Measurements from ENCODE around the gene SPAG16.

DNA sequence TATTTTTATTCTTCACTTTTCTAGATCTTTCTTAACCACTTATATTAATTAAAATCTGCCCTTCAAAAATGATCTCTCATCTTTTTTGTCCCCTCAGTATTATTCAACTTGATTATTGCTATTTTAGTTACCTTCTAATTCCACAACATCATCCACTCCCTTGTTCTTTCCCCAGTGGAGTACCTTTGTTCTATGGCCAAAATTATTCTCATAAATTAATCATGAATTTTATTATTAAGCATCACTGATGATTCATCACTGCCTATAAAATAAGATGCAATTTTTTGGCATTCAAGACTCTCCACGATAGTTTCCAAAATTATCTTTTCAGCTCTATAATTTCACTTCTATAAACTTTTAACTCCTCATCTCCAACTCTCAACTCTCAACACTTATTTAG, 505.7 kb downstream of the SPAG16 start:
- TF ChIP-seq, protein P1, sequence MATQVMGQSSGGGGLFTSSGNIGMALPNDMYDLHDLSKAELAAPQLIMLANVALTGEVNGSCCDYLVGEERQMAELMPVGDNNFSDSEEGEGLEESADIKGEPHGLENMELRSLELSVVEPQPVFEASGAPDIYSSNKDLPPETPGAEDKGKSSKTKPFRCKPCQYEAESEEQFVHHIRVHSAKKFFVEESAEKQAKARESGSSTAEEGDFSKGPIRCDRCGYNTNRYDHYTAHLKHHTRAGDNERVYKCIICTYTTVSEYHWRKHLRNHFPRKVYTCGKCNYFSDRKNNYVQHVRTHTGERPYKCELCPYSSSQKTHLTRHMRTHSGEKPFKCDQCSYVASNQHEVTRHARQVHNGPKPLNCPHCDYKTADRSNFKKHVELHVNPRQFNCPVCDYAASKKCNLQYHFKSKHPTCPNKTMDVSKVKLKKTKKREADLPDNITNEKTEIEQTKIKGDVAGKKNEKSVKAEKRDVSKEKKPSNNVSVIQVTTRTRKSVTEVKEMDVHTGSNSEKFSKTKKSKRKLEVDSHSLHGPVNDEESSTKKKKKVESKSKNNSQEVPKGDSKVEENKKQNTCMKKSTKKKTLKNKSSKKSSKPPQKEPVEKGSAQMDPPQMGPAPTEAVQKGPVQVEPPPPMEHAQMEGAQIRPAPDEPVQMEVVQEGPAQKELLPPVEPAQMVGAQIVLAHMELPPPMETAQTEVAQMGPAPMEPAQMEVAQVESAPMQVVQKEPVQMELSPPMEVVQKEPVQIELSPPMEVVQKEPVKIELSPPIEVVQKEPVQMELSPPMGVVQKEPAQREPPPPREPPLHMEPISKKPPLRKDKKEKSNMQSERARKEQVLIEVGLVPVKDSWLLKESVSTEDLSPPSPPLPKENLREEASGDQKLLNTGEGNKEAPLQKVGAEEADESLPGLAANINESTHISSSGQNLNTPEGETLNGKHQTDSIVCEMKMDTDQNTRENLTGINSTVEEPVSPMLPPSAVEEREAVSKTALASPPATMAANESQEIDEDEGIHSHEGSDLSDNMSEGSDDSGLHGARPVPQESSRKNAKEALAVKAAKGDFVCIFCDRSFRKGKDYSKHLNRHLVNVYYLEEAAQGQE (IDR thresholded peaks at IDR 0.05; ENCODE audit: insufficient read depth in 1 of 2, low read depth in 2 of 2, low read length in 1 of 2): no peak
- TF ChIP-seq, protein P2, sequence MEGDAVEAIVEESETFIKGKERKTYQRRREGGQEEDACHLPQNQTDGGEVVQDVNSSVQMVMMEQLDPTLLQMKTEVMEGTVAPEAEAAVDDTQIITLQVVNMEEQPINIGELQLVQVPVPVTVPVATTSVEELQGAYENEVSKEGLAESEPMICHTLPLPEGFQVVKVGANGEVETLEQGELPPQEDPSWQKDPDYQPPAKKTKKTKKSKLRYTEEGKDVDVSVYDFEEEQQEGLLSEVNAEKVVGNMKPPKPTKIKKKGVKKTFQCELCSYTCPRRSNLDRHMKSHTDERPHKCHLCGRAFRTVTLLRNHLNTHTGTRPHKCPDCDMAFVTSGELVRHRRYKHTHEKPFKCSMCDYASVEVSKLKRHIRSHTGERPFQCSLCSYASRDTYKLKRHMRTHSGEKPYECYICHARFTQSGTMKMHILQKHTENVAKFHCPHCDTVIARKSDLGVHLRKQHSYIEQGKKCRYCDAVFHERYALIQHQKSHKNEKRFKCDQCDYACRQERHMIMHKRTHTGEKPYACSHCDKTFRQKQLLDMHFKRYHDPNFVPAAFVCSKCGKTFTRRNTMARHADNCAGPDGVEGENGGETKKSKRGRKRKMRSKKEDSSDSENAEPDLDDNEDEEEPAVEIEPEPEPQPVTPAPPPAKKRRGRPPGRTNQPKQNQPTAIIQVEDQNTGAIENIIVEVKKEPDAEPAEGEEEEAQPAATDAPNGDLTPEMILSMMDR (IDR thresholded peaks at IDR 0.05): no peak

Measured in Panc1 (cell line).